HG03196 (cell line): ENCODE measurements around the gene MAP7D2.

Source experiments
- ATAC-seq: cut with Tn5 transposase; IDR thresholded peaks from one replicate; pipeline ENCODE4 v1.9.1; 2021; ENCODE audit not compliant: unreplicated experiment

MAP7D2 gene

DNA sequence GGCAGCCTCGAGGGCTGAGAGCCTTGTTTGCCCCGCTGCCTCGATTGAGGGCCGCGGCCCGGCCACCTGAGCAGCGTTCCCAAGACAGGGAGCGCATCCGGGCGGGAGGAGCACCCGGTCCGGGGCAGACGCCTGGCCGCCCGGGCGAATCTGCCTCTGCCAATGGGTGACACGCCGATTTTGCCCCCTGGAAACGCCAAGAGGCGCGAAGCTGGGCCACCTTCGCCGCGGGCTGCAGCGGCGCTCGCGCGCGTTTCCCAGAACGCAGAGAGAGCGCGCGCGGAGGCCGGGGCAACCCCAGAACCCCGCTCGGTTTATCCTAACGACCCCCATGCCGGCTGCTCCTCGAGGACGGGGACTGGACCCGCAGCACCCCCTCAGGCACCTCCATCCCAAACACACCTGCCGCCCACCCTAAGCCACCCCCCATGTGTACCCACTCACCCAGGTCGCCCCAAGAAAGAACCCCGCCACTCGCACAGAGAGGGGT, 575 bp downstream of the MAP7D2 start:
- ATAC-seq: no peak

DNA sequence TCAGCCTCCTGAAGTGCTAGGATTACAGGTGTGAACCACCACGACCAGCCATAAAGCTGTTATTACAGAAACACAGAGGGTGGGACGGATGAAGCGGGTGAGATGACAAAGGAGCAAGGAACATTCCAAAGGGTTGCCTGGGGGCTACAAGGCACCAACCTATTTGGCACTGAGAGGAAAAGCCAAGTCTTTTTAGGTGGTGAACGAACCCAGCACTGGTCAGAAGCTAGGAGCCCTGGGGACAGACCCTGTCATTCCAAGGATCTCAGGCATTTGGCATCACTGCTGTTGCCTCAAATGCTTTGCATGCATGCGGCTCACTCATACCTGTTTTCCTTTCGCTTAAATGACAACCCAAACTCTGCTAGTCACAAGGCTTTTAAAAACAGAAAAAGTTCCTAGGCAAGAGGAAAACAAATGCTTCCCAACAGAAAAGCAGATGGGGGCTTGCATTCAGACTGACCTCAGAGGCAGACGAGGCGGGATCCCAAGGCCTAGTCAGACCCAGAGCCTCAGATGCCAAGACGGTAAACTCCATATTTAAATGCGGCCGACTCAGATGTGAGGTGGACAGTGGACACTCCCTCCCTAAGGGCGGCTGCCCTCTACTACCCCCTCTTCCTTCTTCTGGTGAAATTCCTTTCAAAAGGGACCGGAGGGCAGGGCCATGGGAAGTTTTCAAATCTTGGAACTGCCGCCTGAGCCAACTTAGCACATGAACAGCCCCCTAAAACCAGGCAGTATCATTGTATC, 4.5 kb downstream of the MAP7D2 start:
- ATAC-seq: no peak

GRCh38 chrX:20111271-20111670, 5.4 kb downstream of the MAP7D2 start:
- no peak for ATAC-seq

GRCh38 chrX:20101934-20102581, 14.6 kb downstream of the MAP7D2 start:
- no peak for ATAC-seq

- no peak for ATAC-seq
Measured at GRCh38 chrX:20091499-20091898, 25.2 kb downstream of the MAP7D2 start.

DNA sequence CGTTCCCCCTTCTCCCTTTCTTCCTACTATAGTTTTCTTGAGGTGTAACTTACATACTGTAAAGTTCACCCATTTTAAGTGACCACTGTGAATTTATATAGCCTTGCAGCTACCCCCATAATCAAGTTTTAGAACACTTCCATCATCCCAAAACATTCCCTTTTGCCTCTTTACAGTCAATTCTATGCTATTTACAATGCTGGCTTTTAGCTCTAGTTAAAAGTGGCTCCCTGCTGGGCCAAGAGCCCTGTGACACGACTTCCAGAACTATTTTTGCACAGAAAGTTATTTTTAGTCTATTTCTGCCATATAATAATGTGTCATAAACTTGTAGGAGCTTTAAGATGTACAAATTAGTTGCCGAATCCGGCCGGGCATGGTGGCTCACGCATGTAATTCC, 26.9 kb downstream of the MAP7D2 start:
- ATAC-seq: no peak

DNA sequence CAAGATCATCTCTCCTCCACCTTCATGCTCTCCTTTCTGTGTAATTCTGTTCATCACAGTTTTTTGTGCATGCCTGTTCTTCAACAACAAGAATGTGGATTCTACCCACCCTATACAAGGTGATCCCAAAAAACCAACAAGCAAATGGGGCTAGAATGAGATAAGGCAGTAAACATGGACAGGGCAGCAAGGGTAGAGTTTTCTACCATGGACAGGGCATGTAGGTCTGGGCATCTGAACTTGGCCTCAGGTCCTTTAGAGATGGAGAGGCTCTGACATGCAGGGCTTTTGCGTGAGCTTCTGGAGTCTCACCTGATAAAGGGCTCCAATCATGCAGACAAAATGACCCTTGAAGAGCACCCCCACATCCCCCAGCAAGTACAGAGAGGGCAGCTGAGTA, 36.4 kb downstream of the MAP7D2 start:
- ATAC-seq: no peak

- ATAC-seq: no peak
Measured at GRCh38 chrX:20071511-20072079, 45.1 kb downstream of the MAP7D2 start.

GRCh38 chrX:20067709-20068561, 48.8 kb downstream of the MAP7D2 start:
- no peak for ATAC-seq

DNA sequence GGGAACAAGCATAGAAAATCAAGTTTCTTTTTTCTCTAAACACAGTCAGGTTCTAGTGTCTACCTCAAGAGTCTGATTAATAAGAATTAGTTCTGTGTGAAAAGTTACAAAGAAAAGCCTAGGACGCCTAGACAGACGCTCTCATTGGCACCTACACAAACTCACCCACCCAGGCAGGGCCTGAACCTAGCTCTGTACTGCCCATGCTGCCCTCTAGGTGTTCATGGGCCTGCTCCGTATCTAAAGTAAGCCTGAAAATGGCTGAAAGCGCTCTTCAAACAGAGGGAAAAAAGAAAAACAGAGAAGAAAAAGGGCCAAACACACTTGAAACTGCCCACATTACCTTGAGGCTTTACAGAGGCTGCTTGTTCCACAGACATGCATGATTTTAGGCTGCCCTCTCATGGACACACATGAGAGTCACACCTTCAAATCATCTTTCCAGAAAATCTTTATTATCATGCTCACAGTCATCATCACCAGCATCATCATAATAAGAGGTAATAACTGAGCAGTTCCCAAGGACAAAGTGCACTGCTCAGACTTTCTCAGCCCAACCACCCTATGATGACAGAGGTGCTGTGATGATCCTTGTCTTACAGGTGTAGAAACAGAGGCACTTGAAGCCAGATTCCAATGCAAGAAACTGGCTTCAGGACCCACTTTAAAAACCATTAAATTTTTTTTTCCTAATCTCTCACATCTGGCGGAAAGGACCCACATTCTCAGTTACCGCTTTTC, 49.6 kb downstream of the MAP7D2 start:
- ATAC-seq: no peak

- ATAC-seq: no peak
Measured at GRCh38 chrX:20063716-20064351, 52.9 kb downstream of the MAP7D2 start.

- ATAC-seq: no peak
Measured at GRCh38 chrX:20063153-20063552, 53.6 kb downstream of the MAP7D2 start.

GRCh38 chrX:20061855-20062254, 54.9 kb downstream of the MAP7D2 start:
- no peak for ATAC-seq

GRCh38 chrX:20060961-20061748, 55.6 kb downstream of the MAP7D2 start:
- ATAC-seq: peak; percentile 77

GRCh38 chrX:20059467-20060128, 57.1 kb downstream of the MAP7D2 start:
- ATAC-seq: no peak

DNA sequence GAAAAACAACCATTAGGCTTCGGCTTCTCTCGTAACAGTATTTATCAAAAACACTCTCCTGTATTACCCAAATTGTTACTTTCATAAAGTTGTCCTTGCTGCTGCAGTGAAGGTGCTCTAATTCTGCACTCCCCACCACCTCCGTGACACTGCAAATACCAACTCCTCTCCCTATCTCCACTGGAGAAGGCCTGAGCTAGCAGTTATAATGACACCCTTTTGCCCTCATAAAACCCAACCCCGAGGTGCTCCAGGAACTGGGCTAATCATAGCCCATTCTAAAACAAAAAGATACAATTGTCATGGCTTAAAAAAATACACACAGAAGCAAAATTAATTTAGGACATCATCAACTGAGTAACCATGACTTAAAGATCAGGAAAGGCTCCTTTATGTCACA, 59.2 kb downstream of the MAP7D2 start:
- ATAC-seq: no peak

GRCh38 chrX:20056704-20057103, 60.0 kb downstream of the MAP7D2 start:
- ATAC-seq: peak; percentile 57

DNA sequence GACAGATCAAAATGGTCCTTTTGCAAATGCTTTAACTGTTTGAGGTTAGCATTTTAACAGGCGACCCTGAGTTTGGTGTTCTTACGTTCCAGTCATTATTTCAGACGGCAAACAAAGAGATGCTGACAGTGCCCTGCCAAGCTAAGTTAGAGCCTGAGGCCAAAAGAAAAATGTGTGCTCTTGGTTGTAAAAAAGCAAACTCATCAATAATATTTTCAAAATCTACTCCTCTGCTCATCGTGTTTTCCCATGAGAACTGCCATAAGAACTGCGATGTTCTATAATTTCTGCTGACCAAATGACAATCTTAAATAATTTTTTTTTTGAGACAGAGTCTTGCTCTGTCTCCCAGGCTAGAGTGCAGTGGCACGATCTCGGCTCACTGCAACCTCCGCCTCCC, 63.2 kb downstream of the MAP7D2 start:
- no peak for ATAC-seq

DNA sequence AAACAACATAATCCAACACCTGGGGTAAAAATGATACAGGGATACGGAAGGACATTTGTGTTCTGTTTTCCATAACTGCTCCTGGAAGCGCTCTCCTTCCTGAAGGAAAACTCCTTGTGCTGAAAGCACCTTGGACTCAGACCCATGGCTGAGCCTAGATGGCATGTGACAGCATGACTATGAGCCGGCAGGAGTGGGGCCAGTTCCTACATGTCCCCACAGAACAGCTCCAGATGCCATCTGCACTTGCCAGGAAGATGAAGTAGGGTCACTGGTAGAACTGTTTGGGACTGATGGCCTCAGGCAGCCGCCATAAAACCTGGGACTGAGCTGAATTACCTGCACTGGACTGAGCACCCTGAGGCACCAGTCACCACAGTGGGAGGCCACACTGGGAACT, 69.8 kb downstream of the MAP7D2 start:
- ATAC-seq: no peak
